Femur (tissue), 1 donor: ENCODE results near the gene PCARE.

Experiments used
- DNase-seq: peaks from one replicate; pipeline ENCODE4 v3.0.0-alpha.2; 2017

Gene PCARE

GRCh38 chr2:29062371-29062770 lies 12.0 kb downstream of the PCARE start:
- no peak for DNase-seq

- DNase-seq, result no peak
Measured at GRCh38 chr2:29061616-29062015, 12.7 kb downstream of the PCARE start.

GRCh38 chr2:29061176-29061575 lies 13.1 kb downstream of the PCARE start:
- DNase-seq, result no peak

DNA sequence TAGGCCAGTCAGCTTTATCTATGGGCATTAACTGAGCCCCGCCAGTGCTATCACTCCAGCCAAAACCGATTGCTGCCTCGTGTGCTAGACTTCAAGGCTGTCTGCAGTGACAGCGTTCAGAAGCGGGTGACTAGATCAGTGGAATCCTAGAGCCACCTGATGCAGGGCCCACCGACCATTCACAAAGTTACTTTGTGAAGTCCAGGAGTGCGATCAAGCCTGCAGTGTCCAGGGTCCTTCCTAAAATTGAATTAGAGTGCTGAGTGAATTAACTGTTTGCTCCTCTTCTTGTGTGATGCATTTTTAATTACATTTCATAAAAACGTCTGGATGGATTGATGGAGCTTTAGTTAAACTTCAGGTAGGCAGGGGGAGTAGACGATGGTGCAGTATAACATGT lies 13.9 kb downstream of the PCARE start:
- DNase-seq, result no peak

- no peak for DNase-seq
Measured at GRCh38 chr2:29059624-29060023, 14.7 kb downstream of the PCARE start.

DNA sequence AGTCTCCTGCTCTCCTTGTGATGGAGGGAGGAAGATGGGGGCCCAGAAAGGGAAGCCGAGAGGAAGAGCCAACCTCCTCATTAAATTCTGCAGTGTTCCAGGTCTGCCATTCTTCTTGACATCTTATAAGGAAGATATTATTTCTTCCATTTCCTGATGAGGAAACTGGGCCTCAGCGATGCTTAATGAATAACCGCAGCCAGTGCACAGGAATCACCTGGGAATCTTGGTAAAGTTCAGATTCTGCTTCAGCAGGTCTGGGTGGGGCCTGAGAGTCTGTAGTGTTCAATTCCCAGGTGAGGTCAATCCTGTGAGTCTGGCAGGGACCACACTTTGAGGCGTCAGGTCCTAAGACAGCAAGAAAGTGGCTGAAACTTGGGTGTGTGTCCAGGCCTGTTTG lies 17.3 kb downstream of the PCARE start:
- no peak for DNase-seq

GRCh38 chr2:29056452-29056851 lies 17.9 kb downstream of the PCARE start:
- DNase-seq, result no peak

DNA sequence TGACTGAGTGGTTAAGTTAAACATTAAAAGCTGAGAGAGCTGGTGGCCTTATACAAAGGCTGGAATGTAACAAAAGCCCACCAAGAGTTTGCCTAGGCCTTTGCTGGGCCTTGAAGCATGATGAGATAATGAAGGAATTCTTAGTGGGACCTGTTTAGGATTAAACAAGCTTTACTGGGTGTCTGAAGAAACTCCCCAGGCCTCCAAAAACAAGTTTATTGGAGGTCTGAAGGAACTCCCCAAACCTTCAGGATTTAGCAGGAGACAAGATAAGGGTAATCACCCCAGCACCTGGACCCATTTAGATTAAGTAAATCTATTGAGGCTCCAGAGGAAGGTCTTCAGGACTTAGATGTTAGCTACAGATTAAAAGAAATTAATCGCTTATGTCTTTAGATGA lies 18.7 kb downstream of the PCARE start:
- no peak for DNase-seq

DNA sequence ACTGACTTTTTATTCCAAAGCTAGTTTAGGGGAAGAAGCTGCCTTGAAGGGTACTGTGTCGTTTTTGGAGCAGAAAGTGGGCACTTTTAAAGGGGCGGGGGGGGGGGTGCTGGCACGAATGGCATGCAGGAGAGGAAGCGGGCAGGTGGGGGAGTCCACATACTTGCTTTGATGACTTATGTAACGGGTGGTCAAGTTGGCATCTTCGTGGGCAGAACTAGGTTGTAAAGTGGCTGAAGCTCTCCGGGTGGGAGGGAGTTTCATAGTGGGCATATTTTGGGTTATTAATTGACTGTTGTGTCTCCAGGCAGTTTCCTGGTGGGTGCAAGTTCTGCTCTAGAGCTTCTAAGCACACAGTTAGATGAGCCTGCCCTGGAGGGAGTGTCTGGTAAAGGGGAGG lies 19.9 kb downstream of the PCARE start:
- no peak for DNase-seq

DNA sequence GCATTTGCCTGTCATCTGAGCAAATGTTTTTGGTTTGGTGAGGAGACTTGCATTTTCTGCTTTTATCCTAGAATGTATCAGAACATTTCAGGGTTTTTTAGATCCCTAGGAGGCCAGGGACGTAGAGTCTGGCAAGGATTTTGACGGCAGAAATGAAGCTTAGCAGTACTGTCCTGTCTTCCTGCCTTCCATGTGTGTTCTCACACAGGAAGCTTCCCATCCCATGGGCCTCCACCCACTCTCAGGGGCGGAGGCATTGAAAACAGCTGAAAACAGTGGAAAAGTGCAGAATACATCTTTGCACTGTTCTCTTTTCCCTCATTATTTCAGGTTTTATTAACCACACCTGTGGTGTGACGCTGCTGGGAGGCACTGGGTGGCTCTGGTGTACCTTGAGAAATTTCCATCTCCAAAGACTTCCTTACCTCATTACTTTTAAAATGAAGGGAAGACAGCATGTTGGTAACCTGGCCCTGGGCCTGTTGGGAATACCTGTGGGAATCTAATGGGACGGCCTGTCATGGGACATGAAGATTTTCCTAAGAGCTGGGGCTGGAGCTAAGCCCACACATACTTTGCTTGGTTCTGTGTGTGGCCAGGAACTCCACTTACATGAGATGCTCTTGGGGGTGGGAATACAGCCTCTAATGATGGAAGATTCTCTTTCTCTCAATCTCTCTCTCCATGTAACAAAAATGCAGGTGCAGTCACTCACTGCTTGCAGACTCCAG lies 20.5 kb downstream of the PCARE start:
- DNase-seq, result no peak

DNA sequence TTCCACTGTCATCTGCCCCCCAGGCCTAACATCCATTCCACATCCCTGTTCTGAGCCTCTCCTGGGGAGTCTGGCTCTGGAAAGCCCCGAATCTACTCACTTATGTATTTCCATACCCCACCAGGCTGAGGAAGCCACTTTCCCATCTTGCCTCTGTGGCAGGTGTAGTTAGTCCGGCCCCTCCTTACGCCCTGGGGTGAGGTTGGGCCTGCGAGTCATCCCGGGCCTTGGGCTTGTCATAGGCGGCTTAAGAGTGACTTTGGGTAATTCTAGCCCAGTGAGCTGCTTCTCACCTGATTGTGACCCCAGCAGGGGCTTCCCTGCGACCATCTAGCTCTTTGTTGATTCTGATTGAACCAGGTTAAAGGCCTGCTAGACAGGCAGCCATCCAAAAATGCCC lies 21.1 kb downstream of the PCARE start:
- no peak for DNase-seq

DNA sequence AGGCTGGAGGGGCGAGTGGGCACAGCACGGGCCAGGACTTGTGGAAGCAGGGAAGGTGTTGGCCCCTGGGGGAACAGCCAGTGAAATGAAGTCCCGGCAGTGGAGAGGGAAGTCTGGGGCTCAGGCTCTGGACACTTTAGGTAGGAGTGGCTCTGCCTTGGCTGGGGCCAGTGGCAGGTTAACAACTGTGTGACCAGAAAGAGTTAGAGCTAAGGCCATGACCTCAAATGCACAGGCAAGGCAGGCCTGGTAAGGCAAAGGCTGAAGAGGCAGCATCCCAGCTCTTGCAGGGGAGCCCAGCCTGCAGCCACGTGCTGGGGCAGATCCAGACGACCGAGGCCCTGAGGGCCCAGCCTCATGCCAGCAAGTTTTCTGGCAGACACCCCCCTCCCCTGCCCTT lies 21.5 kb downstream of the PCARE start:
- no peak for DNase-seq

DNA sequence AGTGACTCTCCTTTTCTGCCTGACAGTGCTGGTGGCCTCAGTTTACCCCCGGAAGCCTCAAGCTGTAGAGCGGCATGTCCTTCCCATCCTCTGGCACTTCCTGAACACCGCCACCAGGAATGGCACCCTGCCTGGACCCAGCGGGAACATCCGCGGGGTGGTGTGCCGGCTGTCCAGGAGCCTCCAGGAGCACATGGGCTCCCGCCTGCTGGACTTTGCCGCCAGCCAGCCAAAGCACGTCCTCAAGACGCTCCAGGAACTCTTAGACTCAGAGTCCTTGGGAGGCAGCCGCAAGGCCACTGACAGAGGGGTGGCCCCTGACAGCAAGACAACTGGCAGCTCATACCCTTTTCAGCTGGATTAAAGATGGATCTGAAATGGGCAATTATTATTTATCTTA lies 22.6 kb downstream of the PCARE start:
- no peak for DNase-seq

GRCh38 chr2:29050591-29050990 lies 23.7 kb downstream of the PCARE start:
- DNase-seq, result no peak

- DNase-seq, result no peak
Measured at GRCh38 chr2:29047083-29047845, 27.1 kb downstream of the PCARE start.

GRCh38 chr2:29046321-29046720 lies 28.0 kb downstream of the PCARE start:
- DNase-seq, result no peak

- no peak for DNase-seq
Measured at GRCh38 chr2:29044459-29044858, 29.9 kb downstream of the PCARE start.

GRCh38 chr2:29042561-29043075 lies 31.7 kb downstream of the PCARE start:
- peak; percentile 68 for DNase-seq

DNA sequence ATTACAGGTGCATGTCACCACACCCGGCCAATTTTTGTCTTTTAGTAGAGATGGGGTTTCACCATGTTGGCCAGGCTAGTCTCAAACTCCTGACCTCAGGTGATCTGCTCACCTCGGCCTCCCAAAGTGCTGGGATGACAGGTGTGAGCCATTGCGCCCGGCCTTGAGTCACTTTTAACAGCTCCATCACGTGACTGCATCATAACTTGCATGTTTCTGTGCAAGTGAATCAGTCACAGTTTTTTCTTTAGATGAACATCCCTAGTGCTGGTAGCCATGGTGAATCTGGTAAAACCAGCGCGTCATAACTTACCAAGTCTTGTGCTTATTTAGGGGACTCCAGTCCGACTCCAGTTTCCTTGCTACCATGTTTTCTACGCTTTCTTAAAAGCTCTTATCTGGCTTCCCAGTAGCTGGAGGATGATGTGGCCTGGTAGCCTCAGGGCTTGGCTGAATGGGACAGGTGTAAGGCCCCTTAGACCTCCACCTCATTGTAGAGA lies 33.1 kb downstream of the PCARE start:
- no peak for DNase-seq

- DNase-seq, result no peak
Measured at GRCh38 chr2:29040552-29040951, 33.8 kb downstream of the PCARE start.

DNA sequence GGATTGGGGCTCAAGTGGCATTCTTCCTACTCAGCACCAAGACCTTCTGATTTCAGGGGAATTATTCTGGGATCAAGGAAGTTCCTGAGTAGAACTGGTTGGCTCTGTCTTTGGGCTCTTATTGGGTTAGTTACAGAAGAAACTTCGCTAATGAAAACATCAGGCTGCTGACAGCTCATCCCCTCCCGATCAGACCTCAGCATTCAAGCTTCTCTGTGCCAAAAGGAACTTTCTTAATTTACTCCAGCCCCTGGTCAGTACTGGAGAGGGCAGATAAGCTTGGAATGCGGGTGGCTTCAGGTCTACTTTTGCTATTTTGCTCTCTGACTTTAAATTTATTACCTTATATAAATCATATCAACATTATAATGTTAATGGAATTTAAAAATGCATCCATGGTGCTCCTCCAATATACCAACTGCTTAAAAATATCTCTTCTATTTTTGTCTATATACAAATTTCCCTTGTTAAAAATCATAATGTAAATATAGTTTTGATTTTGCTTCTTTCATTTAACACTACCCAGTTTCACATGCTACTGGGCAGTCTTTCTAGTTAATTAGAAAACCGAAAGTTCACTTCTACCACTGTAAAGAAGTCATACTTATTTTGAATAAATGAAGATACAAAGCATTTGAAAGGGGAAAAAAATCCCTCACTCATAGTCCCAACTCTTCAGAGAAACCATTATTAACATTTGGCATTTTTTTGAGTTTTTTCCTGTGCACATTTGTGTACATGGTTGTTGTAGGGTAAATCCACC lies 34.4 kb downstream of the PCARE start:
- no peak for DNase-seq

DNA sequence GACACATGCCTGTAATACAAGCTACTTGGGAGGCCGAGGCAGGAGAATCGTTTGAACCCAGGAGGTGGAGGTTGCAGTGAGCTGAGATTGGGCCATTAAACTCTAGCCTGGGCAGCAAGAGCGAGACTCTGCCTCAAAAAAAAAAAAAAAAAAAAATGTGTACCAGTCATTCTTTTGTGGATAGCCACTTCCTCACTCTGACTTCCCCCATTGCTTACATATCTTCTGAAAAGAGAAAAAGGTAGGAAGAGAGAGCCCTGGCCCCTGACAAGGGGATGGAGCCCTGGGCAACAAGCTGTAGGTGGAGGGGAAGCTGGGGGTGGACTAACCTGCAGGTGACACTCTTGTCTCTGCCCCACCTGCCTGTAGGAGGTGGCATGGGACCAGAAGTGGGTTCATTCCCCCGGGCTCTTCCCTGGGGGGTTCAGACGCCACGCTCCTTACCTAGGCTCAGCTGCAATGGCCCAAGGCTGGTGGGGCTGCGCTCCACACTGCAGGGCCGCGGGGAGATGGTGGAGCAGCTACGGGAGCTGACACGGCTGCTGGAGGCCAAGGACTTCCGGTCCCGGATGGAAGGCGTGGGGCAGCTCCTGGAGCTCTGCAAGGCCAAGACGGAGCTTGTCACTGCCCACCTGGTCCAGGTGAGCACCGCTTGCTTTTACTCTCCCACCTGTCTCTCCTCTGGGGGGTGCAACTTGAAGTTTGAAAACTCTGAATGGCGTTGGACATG lies 39.1 kb downstream of the PCARE start:
- no peak for DNase-seq

- DNase-seq, result no peak
Measured at GRCh38 chr2:29033656-29034055, 40.7 kb downstream of the PCARE start.
